WTC11 (cell line): ENCODE data around the gene PARD3B. TPM values are rescaled to one million over a fixed set of nuclear protein-coding genes. Genes with fewer than 3 reads are reported as not detected.

Source experiments
- ATAC-seq: fragments of 200-7000 bp; cut with Tn5 transposase; 2 replicates; pipeline ENCODE4 v1.10.0; 2021; ENCODE audit warnings: mild to moderate bottlenecking, moderate library complexity
- CTCF ChIA-PET: fragments of 300-600 bp; sonication (Branson Sonifier 250); formaldehyde crosslinking; loops from one replicate; lab custom pipeline; 2021; ENCODE audit warnings: antibody characterized with exemption; lab: Charles Lee
- POLR2A ChIA-PET: fragments of 350-600 bp; sonication (Branson Sonifier 250); formaldehyde crosslinking; loops from one replicate; lab custom pipeline; 2021; ENCODE audit warnings: antibody characterized with exemption; lab: Charles Lee
- DNase-seq: peaks from one replicate; pipeline ENCODE4 v3.0.0; 2021; ENCODE audit warnings: low spot score
- H3K27ac Mint-ChIP-seq: 2 replicates; pipeline ENCODE4 v1.8.0; 2021; ENCODE audit warnings: mixed read lengths
- H3K27me3 Mint-ChIP-seq: 2 replicates; pipeline ENCODE4 v1.8.0; 2021; ENCODE audit warnings: low read depth, mild to moderate bottlenecking, moderate library complexity, mixed read lengths
- H3K36me3 Mint-ChIP-seq: 2 replicates; pipeline ENCODE4 v1.8.0; 2021; ENCODE audit warnings: mixed read lengths
- H3K4me1 Mint-ChIP-seq: 2 replicates; pipeline ENCODE4 v1.8.0; 2022; ENCODE audit warnings: mixed read lengths
- H3K4me3 Mint-ChIP-seq: 2 replicates; pipeline ENCODE4 v1.8.0; 2021; ENCODE audit warnings: mild to moderate bottlenecking, moderate library complexity, mixed read lengths
- H3K9me3 Mint-ChIP-seq: 2 replicates; pipeline ENCODE4 v1.8.0; 2021; ENCODE audit warnings: mixed read lengths
- FOXP1 ChIP-seq: sonication (generic); formaldehyde crosslinking; IDR thresholded peaks from 2 replicates; pipeline ENCODE4 v1.8.0; 2022; ENCODE audit warnings: missing genetic modification reagents, mild to moderate bottlenecking, moderate library complexity, borderline replicate concordance
- IRF1 ChIP-seq: sonication (generic); formaldehyde crosslinking; IDR thresholded peaks from 2 replicates; pipeline ENCODE4 v1.8.0; 2023; ENCODE audit warnings: missing genetic modification reagents
- KAT7 ChIP-seq: sonication (generic); formaldehyde crosslinking; IDR thresholded peaks from 2 replicates; pipeline ENCODE4 v1.8.1; 2023; ENCODE audit warnings: missing genetic modification reagents, mild to moderate bottlenecking, borderline replicate concordance
- RELA ChIP-seq: sonication (generic); formaldehyde crosslinking; IDR thresholded peaks from 2 replicates; pipeline ENCODE4 v1.8.1; 2022; ENCODE audit warnings: missing genetic modification reagents, mild to moderate bottlenecking, borderline replicate concordance
- SOX15 ChIP-seq: fragments of 250-450 bp; sonication (Bioruptor Pico); IDR thresholded peaks from 2 replicates; pipeline ENCODE4 v1.9.0; 2021; ENCODE audit warnings: mild to moderate bottlenecking
- USF1 ChIP-seq: sonication (generic); formaldehyde crosslinking; IDR thresholded peaks from 2 replicates; pipeline ENCODE4 v1.8.0; 2022; ENCODE audit warnings: mild to moderate bottlenecking, missing genetic modification reagents
- ZMAT4 ChIP-seq: fragments of 250-450 bp; sonication (Bioruptor Pico); IDR thresholded peaks from 2 replicates; pipeline ENCODE4 v1.9.0; 2021; ENCODE audit warnings: mild to moderate bottlenecking
- ZNF425 ChIP-seq: fragments of 250-450 bp; sonication (Bioruptor Pico); conservative IDR thresholded peaks from 2 replicates; pipeline ENCODE4 v1.9.0; 2021; ENCODE audit warnings: mild to moderate bottlenecking
- total RNA-seq: library from RNA; stranded (reverse); gene quantifications from 3 replicates; pipeline ENCODE4 v1.2.3, GENCODE V29; 2021
- TF ChIP-seq, protein P1 (sequence below): fragments of 250-450 bp; sonication (Bioruptor Pico); IDR thresholded peaks from 2 replicates; pipeline ENCODE4 v2.1.2; 2022; ENCODE audit warnings: mild to moderate bottlenecking, moderate library complexity
- TF ChIP-seq, protein P2 (sequence below): sonication (generic); formaldehyde crosslinking; IDR thresholded peaks from 2 replicates; pipeline ENCODE4 v1.8.1; 2022; ENCODE audit warnings: low read depth, mild to moderate bottlenecking, moderate library complexity, missing genetic modification reagents, borderline replicate concordance
- TF ChIP-seq, protein P3 (sequence below): fragments of 250-450 bp; sonication (Bioruptor Pico); IDR thresholded peaks from 2 replicates; pipeline ENCODE4 v1.9.0; 2021; ENCODE audit warnings: mild to moderate bottlenecking, borderline replicate concordance
- TF ChIP-seq, protein P4 (sequence below): sonication (generic); formaldehyde crosslinking; IDR thresholded peaks from 2 replicates; pipeline ENCODE4 v1.8.0; 2022; ENCODE audit warnings: mild to moderate bottlenecking, missing genetic modification reagents

The PARD3B gene
- total RNA-seq, 1 experiment from 2014 or later, result 5.6 TPM

DNA sequence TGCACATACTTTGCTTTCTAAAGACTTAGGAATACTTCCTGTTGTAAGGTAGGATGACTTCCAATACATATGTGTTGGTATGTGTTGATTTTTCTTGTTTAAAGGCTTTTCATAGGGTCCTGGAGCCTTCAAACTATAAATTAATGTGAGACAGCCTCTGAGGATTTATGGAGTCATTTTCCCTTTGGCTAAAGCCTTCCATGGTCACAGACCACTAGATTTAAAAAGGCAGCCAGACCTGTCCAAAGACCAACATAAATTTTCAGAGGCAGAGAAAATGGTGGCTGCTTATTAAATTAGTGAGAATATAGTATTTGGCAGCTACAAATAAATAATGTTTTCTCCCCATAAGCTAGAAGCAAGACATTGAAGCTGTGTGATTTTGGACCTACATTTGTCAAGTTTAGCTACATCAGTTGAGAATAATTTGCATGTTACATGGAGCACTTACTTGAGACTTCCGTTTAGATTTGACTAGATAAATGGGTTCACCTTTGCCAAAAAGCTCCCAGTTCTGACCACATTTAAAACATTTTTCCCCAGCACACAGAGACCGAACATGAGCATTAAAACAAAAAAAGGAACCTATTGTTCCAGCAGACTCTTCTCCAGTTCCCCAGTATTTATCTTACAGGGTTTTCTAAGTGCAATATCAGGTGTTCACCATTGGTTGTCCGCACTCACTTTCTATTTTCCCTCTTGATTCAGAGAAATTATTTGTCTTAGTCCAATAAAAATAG is 402.9 kb downstream of the PARD3B start:
- no peak for TF ChIP-seq USF1 (CRISPR knock-in tag)
- no peak for TF ChIP-seq KAT7 (CRISPR knock-in tag)
- TF ChIP-seq, protein P1, sequence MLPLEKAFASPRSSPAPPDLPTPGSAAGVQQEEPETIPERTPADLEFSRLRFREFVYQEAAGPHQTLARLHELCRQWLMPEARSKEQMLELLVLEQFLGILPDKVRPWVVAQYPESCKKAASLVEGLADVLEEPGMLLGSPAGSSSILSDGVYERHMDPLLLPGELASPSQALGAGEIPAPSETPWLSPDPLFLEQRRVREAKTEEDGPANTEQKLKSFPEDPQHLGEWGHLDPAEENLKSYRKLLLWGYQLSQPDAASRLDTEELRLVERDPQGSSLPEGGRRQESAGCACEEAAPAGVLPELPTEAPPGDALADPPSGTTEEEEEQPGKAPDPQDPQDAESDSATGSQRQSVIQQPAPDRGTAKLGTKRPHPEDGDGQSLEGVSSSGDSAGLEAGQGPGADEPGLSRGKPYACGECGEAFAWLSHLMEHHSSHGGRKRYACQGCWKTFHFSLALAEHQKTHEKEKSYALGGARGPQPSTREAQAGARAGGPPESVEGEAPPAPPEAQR (CRISPR knock-in tag), result no peak
- TF ChIP-seq RELA (CRISPR knock-in tag), result no peak
- TF ChIP-seq IRF1 (CRISPR knock-in tag), result no peak
- TF ChIP-seq, protein P2, sequence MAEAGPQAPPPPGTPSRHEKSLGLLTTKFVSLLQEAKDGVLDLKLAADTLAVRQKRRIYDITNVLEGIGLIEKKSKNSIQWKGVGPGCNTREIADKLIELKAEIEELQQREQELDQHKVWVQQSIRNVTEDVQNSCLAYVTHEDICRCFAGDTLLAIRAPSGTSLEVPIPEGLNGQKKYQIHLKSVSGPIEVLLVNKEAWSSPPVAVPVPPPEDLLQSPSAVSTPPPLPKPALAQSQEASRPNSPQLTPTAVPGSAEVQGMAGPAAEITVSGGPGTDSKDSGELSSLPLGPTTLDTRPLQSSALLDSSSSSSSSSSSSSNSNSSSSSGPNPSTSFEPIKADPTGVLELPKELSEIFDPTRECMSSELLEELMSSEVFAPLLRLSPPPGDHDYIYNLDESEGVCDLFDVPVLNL (CRISPR knock-in tag), result no peak
- no peak for TF ChIP-seq ZNF425 (CRISPR knock-in tag)
- TF ChIP-seq SOX15 (CRISPR knock-in tag), result no peak
- TF ChIP-seq, protein P3, sequence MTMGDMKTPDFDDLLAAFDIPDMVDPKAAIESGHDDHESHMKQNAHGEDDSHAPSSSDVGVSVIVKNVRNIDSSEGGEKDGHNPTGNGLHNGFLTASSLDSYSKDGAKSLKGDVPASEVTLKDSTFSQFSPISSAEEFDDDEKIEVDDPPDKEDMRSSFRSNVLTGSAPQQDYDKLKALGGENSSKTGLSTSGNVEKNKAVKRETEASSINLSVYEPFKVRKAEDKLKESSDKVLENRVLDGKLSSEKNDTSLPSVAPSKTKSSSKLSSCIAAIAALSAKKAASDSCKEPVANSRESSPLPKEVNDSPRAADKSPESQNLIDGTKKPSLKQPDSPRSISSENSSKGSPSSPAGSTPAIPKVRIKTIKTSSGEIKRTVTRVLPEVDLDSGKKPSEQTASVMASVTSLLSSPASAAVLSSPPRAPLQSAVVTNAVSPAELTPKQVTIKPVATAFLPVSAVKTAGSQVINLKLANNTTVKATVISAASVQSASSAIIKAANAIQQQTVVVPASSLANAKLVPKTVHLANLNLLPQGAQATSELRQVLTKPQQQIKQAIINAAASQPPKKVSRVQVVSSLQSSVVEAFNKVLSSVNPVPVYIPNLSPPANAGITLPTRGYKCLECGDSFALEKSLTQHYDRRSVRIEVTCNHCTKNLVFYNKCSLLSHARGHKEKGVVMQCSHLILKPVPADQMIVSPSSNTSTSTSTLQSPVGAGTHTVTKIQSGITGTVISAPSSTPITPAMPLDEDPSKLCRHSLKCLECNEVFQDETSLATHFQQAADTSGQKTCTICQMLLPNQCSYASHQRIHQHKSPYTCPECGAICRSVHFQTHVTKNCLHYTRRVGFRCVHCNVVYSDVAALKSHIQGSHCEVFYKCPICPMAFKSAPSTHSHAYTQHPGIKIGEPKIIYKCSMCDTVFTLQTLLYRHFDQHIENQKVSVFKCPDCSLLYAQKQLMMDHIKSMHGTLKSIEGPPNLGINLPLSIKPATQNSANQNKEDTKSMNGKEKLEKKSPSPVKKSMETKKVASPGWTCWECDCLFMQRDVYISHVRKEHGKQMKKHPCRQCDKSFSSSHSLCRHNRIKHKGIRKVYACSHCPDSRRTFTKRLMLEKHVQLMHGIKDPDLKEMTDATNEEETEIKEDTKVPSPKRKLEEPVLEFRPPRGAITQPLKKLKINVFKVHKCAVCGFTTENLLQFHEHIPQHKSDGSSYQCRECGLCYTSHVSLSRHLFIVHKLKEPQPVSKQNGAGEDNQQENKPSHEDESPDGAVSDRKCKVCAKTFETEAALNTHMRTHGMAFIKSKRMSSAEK (CRISPR knock-in tag), result no peak
- no peak for TF ChIP-seq FOXP1 (CRISPR knock-in tag)
- TF ChIP-seq, protein P4, sequence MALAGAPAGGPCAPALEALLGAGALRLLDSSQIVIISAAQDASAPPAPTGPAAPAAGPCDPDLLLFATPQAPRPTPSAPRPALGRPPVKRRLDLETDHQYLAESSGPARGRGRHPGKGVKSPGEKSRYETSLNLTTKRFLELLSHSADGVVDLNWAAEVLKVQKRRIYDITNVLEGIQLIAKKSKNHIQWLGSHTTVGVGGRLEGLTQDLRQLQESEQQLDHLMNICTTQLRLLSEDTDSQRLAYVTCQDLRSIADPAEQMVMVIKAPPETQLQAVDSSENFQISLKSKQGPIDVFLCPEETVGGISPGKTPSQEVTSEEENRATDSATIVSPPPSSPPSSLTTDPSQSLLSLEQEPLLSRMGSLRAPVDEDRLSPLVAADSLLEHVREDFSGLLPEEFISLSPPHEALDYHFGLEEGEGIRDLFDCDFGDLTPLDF (CRISPR knock-in tag), result no peak
- no peak for TF ChIP-seq ZMAT4
- no peak for ATAC-seq
- DNase-seq, result no peak
- H3K9me3 Mint-ChIP-seq, result peaks cover 34% of the 10 kb centered on the region
- H3K4me1 Mint-ChIP-seq, result peaks cover 6% of the 10 kb centered on the region; the same call in 1 of the 2 replicates
- H3K36me3 Mint-ChIP-seq, result peaks cover 14% of the 10 kb centered on the region
- POLR2A ChIA-PET, result no interaction called here
- H3K27ac Mint-ChIP-seq, result no peak overlapping the region
- CTCF ChIA-PET, result no interaction called here
- H3K27me3 Mint-ChIP-seq, result no peaks in the 10 kb centered on the region
- no peak overlapping the region for H3K4me3 Mint-ChIP-seq
